ENCODE results near the gene IVD.
A peak's percentile ranks its signal among the peaks of the same experiment; 100 is the strongest.

IVD gene

DNA sequence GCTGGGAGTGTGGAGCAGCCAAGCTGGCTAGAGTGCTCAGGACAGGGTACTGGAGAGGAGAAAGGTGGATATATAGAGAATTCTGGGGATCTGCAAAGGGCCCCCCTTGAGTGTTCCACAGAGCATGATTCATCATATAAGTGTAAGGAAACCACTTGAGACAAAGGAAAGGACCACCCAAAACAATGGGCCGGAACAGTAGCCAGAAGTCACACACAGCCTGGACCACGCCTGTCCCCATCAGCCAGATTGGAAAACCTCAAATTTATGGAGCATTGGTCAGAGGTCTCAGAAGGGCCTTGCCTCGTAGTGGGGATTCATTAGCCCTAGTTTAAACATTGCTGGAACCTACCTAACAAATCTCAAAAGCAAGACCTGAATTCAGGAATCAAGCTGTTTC lies 28.0 kb upstream of the IVD start:
- DNase-seq (ENCODE audit: low read depth): no peak
- no peak overlapping the region for H3K4me3 ChIP-seq (ENCODE audit: low read depth, low read length)
- TF ChIP-seq, protein P1, sequence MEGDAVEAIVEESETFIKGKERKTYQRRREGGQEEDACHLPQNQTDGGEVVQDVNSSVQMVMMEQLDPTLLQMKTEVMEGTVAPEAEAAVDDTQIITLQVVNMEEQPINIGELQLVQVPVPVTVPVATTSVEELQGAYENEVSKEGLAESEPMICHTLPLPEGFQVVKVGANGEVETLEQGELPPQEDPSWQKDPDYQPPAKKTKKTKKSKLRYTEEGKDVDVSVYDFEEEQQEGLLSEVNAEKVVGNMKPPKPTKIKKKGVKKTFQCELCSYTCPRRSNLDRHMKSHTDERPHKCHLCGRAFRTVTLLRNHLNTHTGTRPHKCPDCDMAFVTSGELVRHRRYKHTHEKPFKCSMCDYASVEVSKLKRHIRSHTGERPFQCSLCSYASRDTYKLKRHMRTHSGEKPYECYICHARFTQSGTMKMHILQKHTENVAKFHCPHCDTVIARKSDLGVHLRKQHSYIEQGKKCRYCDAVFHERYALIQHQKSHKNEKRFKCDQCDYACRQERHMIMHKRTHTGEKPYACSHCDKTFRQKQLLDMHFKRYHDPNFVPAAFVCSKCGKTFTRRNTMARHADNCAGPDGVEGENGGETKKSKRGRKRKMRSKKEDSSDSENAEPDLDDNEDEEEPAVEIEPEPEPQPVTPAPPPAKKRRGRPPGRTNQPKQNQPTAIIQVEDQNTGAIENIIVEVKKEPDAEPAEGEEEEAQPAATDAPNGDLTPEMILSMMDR (IDR thresholded peaks at IDR 0.05; ENCODE audit: insufficient read depth, low read depth, low read length, missing control alignments): no peak

DNA sequence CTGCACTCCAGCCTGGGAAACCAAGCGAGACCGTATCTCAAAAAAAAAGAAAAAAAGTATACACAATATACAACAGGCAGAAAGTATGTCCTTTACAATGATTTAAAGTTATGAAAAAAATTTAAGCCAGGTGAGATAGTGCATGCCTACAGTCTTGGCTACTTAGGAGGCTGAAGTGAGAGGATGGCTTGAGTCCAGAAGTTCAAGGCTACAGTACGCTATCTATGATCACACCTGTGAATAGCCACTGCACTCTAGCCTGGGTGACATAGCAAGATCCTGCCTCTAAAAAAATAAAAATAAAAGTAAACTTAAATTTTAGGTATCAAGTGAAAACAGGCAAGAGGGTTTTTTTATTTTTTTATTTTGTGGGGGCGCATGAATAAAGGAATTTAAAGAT lies 26.2 kb upstream of the IVD start:
- no peak for DNase-seq (ENCODE audit: low read depth)

DNA sequence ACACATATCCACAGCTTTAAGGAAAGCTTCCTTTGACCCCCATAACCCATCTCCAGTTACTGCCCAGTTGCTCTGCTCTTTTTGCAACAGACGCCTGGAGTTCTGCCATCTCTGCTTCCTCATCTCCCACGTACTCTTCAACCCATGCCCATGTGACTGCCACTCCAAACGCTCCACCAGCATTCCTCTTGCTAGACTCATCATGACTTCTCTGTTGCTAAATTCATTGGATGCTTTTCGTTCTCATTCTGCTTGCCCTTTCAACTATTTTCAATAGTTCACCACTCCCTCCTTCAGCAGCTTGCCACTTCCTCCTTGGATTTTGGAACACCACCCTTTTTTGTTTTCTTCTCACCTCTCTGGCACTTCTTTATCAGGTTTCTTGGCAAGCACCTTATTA lies 25.7 kb upstream of the IVD start:
- TF ChIP-seq, protein P1 (IDR thresholded peaks at IDR 0.05; ENCODE audit: insufficient read depth, low read depth, low read length, missing control alignments): no peak
- H3K4me3 ChIP-seq (ENCODE audit: low read depth, low read length): no peak overlapping the region
- DNase-seq (ENCODE audit: low read depth): no peak

More for the DNA sequence above, 26.2 kb upstream of the IVD start:
- no peak overlapping the region for H3K4me3 ChIP-seq (ENCODE audit: low read depth, low read length)
- TF ChIP-seq, protein P1 (IDR thresholded peaks at IDR 0.05; ENCODE audit: insufficient read depth, low read depth, low read length, missing control alignments): no peak

DNA sequence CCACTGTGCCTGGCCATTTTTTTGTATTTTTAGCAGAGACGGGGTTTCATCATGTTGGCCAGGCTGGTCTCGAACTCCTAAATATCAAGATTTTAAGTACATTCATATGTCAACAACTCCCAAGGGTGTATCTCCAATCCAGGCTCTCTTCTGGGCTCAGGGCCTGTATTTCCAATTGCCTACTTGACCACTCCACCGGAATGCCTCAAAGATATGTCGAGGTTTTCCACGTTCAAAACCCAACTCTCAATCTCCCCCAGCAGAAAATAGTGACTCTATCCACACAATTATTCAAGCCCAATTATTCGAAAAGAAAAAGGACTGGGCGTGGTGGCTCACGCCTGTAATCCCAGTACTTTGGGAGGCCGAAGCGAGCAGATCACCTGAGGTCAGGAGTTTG lies 25.0 kb upstream of the IVD start:
- TF ChIP-seq, protein P1 (IDR thresholded peaks at IDR 0.05; ENCODE audit: insufficient read depth, low read depth, low read length, missing control alignments): no peak
- DNase-seq (ENCODE audit: low read depth): no peak
- no peak overlapping the region for H3K4me3 ChIP-seq (ENCODE audit: low read depth, low read length)

DNA sequence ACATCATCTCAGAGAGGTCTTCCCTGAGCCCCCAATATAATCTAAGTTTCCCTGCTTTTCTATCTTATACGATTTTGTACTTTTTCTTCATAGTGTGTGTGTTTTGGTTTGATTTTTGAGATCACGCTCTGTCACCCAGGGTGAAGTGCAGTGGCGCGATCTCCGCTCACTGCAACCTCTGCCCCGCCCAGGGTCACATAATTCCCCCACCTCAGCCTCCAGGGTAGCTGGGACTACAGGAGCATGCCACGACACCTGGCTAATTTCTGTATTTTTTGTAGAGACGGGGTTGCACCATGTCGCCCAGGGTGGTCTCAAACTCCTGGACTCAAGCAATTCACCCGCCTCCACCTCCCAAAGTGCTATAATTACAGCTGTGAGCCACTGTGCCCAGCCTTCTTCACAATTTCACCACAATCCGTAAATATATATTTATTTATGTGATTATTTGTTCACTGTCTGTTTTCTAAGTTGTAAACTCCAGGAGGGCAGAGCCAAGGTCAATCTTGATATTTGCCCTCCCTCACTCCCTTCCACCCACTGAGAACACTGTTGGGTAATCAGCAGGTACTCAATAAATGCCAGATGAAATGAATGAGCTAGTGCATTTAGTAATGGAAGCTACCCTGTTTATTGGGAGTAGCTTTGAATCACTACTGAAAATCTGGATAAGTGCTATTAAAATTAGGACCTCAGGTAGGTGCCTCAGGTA lies 23.6 kb upstream of the IVD start:
- no peak for DNase-seq (ENCODE audit: low read depth)
- H3K4me3 ChIP-seq (ENCODE audit: low read depth, low read length): no peak overlapping the region
- TF ChIP-seq, protein P1 (IDR thresholded peaks at IDR 0.05; ENCODE audit: insufficient read depth, low read depth, low read length, missing control alignments): no peak

DNA sequence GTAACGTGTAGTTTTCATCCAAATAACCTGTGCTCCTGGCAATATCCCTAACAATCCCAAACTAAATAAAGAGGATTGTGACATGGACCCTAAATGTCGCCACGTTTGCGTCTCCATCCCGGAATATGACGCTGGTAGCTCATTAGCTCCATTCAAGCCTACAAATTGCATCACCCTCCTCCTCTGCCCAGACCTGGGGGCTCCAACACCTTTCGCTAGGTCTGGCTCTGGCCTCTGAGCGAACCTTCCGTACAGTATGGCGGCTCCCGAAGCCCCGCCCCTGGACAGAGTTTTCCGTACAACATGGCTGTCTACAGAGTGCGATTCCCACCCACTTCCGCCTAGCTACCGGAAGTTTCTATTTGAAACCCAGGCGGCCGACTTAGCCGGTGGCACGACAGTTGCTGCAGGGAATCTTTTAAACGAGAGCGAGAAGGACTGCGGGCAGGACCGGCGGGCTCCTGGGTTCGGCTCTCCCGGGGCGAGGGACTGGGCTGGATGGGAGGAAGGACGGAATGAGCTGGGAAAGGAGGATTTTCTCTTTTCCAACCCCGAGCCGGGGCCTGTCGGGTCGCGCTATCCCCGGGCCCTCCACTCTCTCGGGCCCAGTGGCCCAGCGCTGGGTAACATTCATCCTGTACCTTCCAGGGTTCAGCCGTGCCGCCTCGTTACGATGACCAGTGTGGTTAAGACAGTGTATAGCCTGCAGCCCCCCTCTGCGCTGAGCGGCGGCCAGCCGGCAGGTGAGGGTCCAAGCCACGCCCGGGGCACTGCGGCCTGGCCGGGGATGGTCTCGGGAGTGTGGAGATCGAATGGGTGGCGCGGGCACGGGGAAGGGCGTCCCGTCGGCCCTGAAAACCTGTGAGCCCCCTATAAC lies 22.8 kb upstream of the IVD start, which contains the start of gene KNSTRN:
KNSTRN (plus strand) TSS at position 142 of the 877 bp plus-strand sequence; CDS start at position 257, 115 bp downstream.
- TF ChIP-seq, protein P1 (IDR thresholded peaks at IDR 0.05; ENCODE audit: insufficient read depth, low read depth, low read length, missing control alignments): no peak
- H3K4me3 ChIP-seq (ENCODE audit: low read depth, low read length): peak within 1 kb of the TSS; percentile 92
- peak; percentile 96 for DNase-seq (ENCODE audit: low read depth)

All from GM12865 (cell line).